PC-9 (cell line): Measurements from ENCODE around the gene AUTS2. TPM values are rescaled to one million over a fixed set of nuclear protein-coding genes. Genes with fewer than 3 reads are reported as not detected.

Experiments used
- BruUV-seq: library from RNA; stranded (reverse); fragments of 400-500 nt; replicated peaks from 2 replicates; lab custom pipeline; 2021; lab: Mats Ljungman, UMichigan
- CTCF ChIA-PET: fragments of 300-600 bp; sonication (Branson Sonifier 250); formaldehyde crosslinking; loops from one replicate; lab custom pipeline; 2022; ENCODE audit warnings: antibody characterized with exemption; lab: Charles Lee
- POLR2A ChIA-PET: fragments of 300-600 bp; sonication (Branson Sonifier 250); formaldehyde crosslinking; loops from one replicate; lab custom pipeline; 2022; ENCODE audit warnings: antibody characterized with exemption; ENCODE audit not compliant: unreplicated experiment; lab: Charles Lee
- DNase-seq, 2 experiments: peaks; one replicate each; pipeline versions ENCODE4 v3.0.0 to v3.0.0-alpha.2; 2015 to 2022; ENCODE audit warnings: mixed read lengths in 1 of 2
- H2AFZ ChIP-seq: fragments of 200-600 bp; sonication (generic); 2 replicates; pipeline ENCODE4 v1.8.1; 2017; ENCODE audit warnings: antibody characterized with exemption
- H3F3A ChIP-seq: fragments of 200-600 bp; sonication (generic); 2 replicates; pipeline ENCODE4 v1.8.1; 2017; ENCODE audit warnings: antibody characterized with exemption, mild to moderate bottlenecking, low read depth; ENCODE audit not compliant: insufficient read depth
- H3K27ac ChIP-seq: fragments of 200-600 bp; sonication (generic); 2 replicates; pipeline ENCODE4 v1.6.1; 2016; ENCODE audit warnings: mixed run types
- H3K27me3 ChIP-seq: fragments of 200-600 bp; sonication (generic); 2 replicates; pipeline ENCODE4 v1.6.1; 2016; ENCODE audit warnings: low read depth, mixed run types; ENCODE audit not compliant: insufficient read depth
- H3K36me3 ChIP-seq: fragments of 200-600 bp; sonication (generic); 2 replicates; pipeline ENCODE4 v1.6.1; 2016; ENCODE audit warnings: low read depth, mixed run types
- H3K4me1 ChIP-seq: fragments of 200-600 bp; sonication (generic); replicated peaks from 2 replicates; pipeline ENCODE4 v1.6.1; 2016; ENCODE audit warnings: mixed run types; ENCODE audit not compliant: insufficient read depth
- H3K4me2 ChIP-seq: fragments of 200-600 bp; sonication (generic); 2 replicates; pipeline ENCODE4 v1.6.1; 2017; ENCODE audit warnings: mixed run types
- H3K4me3 ChIP-seq: fragments of 200-600 bp; sonication (generic); 2 replicates; pipeline ENCODE4 v1.6.1; 2016; ENCODE audit warnings: mixed run types
- H3K79me2 ChIP-seq: fragments of 200-600 bp; sonication (generic); 2 replicates; pipeline ENCODE4 v1.6.1; 2017; ENCODE audit warnings: low read depth, mixed run types
- H3K9me2 ChIP-seq: fragments of 200-600 bp; sonication (generic); 2 replicates; pipeline ENCODE4 v1.8.1; 2017; ENCODE audit warnings: mild to moderate bottlenecking; ENCODE audit not compliant: insufficient read depth
- H3K9me3 ChIP-seq: fragments of 200-600 bp; sonication (generic); 2 replicates; pipeline ENCODE4 v1.8.1; 2016; ENCODE audit warnings: low read depth; ENCODE audit not compliant: insufficient read depth
- H4K20me1 ChIP-seq: fragments of 200-600 bp; sonication (generic); 2 replicates; pipeline ENCODE4 v1.8.1; 2017; ENCODE audit not compliant: insufficient read depth
- EZH2 ChIP-seq: fragments of 200-600 bp; sonication (generic); IDR thresholded peaks from 2 replicates; pipeline ENCODE4 v1.8.0; 2017; ENCODE audit warnings: antibody characterized with exemption, low read depth
- intact Hi-C: fragments of 100-400 bp; cut with micrococcal nuclease; formaldehyde crosslinking; loops from one replicate; pipeline ENCODE4 v1.10.0; 2022; ENCODE audit not compliant: unreplicated experiment
- total RNA-seq: library from RNA; stranded (reverse); gene quantifications from 2 replicates; pipeline ENCODE4 v1.2.3, GENCODE V29; 2021
- TF ChIP-seq, protein P1 (sequence below): fragments of 200-600 bp; sonication (generic); conservative IDR thresholded peaks from 2 replicates; pipeline ENCODE4 v1.6.1; 2017; ENCODE audit warnings: mixed run types, antibody characterized with exemption, mild to moderate bottlenecking, moderate library complexity

The AUTS2 gene
- total RNA-seq, 1 experiment from 2014 or later, result not detected

DNA sequence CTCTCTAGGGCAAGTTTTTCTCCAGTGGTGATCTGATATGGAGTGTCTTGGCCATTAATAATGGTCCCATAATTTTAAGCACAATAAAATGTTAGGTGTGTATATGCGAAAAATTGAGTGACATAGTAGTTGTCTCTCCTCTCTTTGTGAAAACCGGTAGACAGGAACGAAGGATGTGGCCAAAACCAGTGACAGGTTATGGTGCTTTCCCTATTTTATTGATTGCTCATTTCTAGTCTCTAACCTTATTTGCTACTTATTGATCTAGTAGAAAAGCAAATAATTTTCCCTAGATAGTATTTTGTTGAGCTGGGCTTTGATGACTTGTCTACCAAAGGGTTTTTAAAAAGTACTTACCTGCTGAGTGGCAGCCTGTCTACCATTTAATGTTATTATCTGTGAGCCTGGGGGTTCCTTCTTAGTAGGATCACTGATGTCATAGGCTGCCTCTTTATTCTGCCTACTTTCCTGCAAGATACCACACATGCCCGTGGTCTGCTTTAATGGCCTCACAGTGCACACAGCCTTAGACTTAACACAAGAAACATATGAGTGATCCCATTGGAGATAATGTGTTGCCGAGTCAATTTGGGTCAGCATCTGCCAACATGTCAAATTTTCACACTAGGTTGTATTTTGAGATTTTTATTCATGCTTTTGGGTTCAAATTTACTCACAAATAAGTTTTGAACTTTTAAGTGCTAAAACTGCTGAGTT is 100.0 kb downstream of the AUTS2 start:
- Histone ChIP-seq H3F3A (no peaks in the 10 kb centered on the region), H2AFZ (no peak overlapping the region), H3K4me2 (no peak overlapping the region), H3K4me1 (no peaks in the 10 kb centered on the region), H3K27me3 (no peaks in the 10 kb centered on the region), H3K36me3 (no peaks in the 10 kb centered on the region), H3K9me3 (no peaks in the 10 kb centered on the region), H3K79me2 (no peaks in the 10 kb centered on the region), H3K27ac (no peak overlapping the region), H3K9me2 (no peaks in the 10 kb centered on the region), H3K4me3 (no peak overlapping the region), H4K20me1 (no peaks in the 10 kb centered on the region)
- no TSS peak for BruUV-seq
- ChIA-PET POLR2A (no interaction called here), CTCF (no interaction called here)
- intact Hi-C loops, result no loop called here
- DNase-seq, result no peak
- no peak for TF ChIP-seq EZH2
- TF ChIP-seq, protein P1, sequence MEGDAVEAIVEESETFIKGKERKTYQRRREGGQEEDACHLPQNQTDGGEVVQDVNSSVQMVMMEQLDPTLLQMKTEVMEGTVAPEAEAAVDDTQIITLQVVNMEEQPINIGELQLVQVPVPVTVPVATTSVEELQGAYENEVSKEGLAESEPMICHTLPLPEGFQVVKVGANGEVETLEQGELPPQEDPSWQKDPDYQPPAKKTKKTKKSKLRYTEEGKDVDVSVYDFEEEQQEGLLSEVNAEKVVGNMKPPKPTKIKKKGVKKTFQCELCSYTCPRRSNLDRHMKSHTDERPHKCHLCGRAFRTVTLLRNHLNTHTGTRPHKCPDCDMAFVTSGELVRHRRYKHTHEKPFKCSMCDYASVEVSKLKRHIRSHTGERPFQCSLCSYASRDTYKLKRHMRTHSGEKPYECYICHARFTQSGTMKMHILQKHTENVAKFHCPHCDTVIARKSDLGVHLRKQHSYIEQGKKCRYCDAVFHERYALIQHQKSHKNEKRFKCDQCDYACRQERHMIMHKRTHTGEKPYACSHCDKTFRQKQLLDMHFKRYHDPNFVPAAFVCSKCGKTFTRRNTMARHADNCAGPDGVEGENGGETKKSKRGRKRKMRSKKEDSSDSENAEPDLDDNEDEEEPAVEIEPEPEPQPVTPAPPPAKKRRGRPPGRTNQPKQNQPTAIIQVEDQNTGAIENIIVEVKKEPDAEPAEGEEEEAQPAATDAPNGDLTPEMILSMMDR, result no peak

DNA sequence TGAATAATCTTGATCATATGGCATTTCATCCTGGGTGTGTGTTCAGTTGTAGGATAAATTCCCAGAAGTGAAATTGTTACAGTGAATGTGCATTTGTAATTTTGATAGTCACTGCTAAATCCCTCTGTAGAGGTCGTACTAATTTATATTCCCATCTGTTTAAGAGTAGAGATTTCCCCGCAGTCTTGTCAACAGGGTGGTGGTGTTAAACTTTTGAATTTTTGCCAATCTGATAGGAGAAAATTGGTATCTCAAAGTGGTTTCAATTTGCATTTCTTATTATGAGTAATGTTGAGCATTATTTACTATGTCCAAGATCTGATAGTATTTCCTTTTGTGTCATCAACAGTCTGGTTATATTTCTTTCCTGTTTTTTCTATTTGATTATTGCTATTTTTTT is 101.7 kb downstream of the AUTS2 start:
- no peaks in the 10 kb centered on the region for H3K79me2 ChIP-seq
- no peak overlapping the region for H3K4me2 ChIP-seq
- intact Hi-C loops, result no loop called here
- H3K9me3 ChIP-seq, result no peaks in the 10 kb centered on the region
- no peak overlapping the region for H3K4me3 ChIP-seq
- ChIA-PET POLR2A (no interaction called here), CTCF (no interaction called here)
- H3K4me1 ChIP-seq, result no peaks in the 10 kb centered on the region
- no TSS peak for BruUV-seq
- H2AFZ ChIP-seq, result no peak overlapping the region
- TF ChIP-seq EZH2, result no peak
- TF ChIP-seq, protein P1, result no peak
- no peak overlapping the region for H3K27ac ChIP-seq
- no peaks in the 10 kb centered on the region for H3K36me3 ChIP-seq
- H3K9me2 ChIP-seq, result no peaks in the 10 kb centered on the region
- no peak for DNase-seq
- H3F3A ChIP-seq, result no peaks in the 10 kb centered on the region
- no peaks in the 10 kb centered on the region for H4K20me1 ChIP-seq
- H3K27me3 ChIP-seq, result no peaks in the 10 kb centered on the region

DNA sequence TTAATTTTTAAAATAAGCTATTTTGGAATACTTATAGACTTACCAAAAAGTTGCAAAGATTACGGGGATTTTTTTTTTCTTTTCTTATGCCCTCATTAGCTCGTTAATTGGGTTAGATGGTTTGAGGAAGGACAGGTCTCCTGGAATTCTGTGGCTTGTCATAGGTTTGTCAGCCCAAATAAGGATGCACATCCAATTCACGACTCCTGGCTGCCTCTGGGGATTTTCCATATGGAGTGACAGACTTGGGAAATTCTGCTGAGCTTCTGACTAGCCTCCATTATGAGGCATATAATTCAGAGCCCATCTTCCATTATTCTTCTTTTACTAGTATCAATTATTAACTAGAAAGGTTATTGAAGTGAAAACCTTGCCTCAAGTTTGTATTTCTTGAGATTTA is 102.1 kb downstream of the AUTS2 start:
- Histone ChIP-seq H3K27me3 (no peaks in the 10 kb centered on the region), H4K20me1 (no peaks in the 10 kb centered on the region), H3K4me1 (no peaks in the 10 kb centered on the region), H3K9me2 (no peaks in the 10 kb centered on the region), H3K27ac (no peak overlapping the region), H2AFZ (no peak overlapping the region), H3K4me2 (no peak overlapping the region), H3K9me3 (no peaks in the 10 kb centered on the region), H3K79me2 (no peaks in the 10 kb centered on the region), H3K4me3 (no peak overlapping the region), H3K36me3 (no peaks in the 10 kb centered on the region), H3F3A (no peaks in the 10 kb centered on the region)
- no peak for DNase-seq
- intact Hi-C loops, result no loop called here
- CTCF ChIA-PET, result no interaction called here
- POLR2A ChIA-PET, result no interaction called here
- BruUV-seq, result no TSS peak
- no peak for TF ChIP-seq EZH2
- TF ChIP-seq, protein P1, result no peak
